PC-9 (cell line): ENCODE data around the gene ADAM19.

Experiments used
- CTCF ChIP-seq: fragments of 200-600 bp; sonication (generic); conservative IDR thresholded peaks from 2 replicates; pipeline ENCODE4 v1.6.1; 2017; ENCODE audit warnings: mixed run types, antibody characterized with exemption, mild to moderate bottlenecking, moderate library complexity
- EZH2 ChIP-seq: fragments of 200-600 bp; sonication (generic); IDR thresholded peaks from 2 replicates; pipeline ENCODE4 v1.8.0; 2017; ENCODE audit warnings: antibody characterized with exemption, low read depth

DNA sequence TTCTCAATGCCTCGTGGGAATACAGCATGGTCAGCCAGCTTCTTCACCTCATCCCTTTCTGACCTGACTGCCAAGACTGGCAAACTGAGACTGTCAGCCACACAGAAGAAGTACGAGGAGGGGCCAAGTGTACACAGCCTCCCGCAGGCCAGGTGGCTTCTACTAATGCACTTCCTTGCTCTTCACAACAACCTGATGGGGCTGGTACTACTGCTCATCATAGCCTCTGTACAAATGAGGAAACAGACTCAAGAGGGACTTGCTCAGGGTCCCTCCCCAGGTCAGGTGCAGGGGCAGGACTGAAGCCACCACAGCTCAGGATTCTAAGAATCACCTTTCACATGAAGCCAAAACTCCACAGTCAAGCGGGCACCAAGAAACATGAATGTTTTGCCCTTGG lies 94.3 kb downstream of the ADAM19 start:
- TF ChIP-seq CTCF (no peak), EZH2 (no peak)
